ENCODE measurements around the gene SPG7. TPM values are rescaled to one million over a fixed set of nuclear protein-coding genes. Genes with fewer than 3 reads are reported as not detected.
A peak's percentile ranks its signal among the peaks of the same experiment; 100 is the strongest.

The SPG7 gene
- total RNA-seq, 1 experiment from 2014 or later: 162 TPM

DNA sequence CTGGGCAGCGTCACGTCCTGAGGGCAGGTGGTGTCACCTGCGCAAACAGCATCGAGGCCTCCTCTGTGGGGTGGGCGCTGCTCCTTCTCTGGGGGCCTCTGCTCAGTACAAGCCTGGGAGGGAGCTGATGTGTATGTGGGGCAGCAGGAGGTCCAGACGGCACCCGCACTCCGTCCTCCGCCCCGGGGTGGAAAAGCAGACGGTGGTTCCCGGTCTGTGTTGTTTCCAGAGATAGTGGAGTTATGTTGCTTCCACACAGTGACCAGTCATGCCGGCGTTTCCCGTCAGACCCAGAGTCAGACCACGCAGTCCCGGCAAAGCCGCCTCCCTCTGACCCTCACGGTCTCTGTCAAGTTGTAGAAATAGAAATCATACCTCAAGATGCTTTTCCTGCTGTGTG, 38.6 kb downstream of the SPG7 start:
- DNase-seq (ENCODE audit: low spot score): no peak

DNA sequence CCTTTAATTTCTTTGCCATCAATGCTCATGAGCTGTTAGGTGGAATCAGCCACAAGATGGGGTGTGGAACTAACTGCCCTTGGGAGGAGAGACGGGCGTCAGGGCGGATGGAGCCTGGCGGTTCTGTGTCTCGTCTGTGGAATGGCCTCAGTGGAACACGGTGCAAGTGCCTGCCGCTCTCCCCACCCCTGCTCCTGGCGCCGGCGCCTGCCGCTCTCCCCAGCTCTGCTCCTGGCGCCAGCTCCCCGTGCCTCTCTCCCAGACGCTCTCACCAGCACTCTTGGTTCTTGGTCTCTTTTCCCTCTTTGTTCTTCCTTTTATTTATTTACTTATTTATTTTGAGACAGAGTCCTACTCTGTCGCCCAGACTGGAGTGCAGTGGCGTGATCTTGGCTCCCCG, 39.1 kb downstream of the SPG7 start:
- no peak for DNase-seq (ENCODE audit: low spot score)

DNA sequence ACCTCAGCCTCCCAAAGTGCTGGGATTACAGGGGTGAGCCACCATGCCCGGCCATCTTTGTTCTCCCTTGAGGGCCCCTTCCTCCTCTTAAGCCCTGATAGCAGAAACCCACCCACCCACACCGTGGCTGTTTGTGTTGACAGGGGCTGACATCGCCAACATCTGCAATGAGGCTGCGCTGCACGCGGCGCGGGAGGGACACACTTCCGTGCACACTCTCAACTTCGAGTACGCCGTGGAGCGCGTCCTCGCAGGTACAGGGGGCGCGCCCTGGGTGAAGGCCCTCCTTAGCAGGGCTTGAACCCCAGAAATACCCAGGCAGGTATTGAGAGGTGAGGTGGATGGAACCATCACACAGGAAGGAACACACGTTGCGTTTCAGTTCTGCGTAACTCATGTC, 39.7 kb downstream of the SPG7 start:
- DNase-seq (ENCODE audit: low spot score): no peak

GRCh38 chr16:89548344-89549006, 40.3 kb downstream of the SPG7 start:
- no peak for DNase-seq (ENCODE audit: low spot score)

DNA sequence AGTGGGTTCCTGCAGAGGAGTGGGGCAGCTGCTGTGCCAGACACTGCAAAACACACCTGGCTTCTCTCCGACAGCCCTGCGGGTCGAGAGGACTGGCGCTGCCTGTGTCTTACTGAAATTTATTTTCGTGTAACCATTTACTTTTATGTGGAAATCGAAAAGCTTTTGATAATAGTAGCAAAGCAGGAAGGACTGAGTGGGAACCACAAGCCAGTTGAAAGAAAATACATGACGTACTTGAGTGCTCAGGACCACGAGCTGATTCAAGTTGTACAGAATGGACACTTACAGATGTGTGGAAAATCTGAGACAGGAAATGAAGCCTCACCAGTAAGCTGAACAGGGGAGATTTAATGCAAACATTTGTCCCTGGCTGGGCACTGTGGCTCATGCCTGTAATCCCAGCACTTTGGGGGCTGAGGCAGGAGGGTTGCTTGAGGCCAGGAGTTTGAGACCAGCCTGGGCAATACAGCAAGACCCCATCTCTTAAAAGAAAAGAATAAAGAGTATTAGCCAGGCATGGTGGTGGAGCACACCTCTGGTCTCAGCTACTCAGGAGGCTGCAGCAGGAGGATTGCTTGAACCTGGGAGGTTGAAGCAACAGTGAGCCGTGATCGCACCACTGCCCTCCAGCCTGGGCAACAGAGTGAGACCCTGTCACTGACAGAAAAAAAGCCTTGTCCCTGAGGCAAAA, 41.0 kb downstream of the SPG7 start:
- DNase-seq (ENCODE audit: low spot score): no peak

DNA sequence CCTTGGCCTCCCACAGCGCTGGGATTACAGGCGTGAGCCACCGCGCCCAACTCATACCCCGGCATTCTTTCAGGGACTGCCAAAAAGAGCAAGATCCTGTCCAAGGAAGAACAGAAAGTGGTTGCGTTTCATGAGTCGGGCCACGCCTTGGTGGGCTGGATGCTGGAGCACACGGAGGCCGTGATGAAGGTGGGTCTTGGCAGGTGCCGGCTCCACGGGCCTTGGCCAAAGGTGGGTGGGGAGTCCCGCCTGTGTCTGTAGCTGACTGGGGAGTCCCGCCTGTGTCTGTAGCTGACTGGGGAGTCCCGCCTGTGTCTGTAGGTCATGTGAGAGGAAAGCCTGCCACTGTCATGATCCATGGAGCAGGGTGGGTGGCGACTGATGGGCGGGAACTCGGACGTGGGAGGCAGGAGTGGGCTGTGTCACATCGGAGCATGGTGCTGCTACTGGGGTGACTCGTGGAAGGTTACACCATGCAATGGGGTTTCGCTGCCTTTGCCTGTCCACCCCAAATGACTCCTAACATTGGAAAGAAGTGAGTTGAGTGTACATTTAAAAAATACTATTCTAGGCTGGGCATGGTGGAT, 42.3 kb downstream of the SPG7 start:
- DNase-seq (ENCODE audit: low spot score): no peak

GRCh38 chr16:89552329-89552728, 44.1 kb downstream of the SPG7 start:
- no peak for DNase-seq (ENCODE audit: low spot score)

- DNase-seq (ENCODE audit: low spot score): no peak
Observed at GRCh38 chr16:89552913-89553312, 44.7 kb downstream of the SPG7 start.

- no peak for DNase-seq (ENCODE audit: low spot score)
Observed at GRCh38 chr16:89553733-89554132, 45.5 kb downstream of the SPG7 start.

- no peak for DNase-seq (ENCODE audit: low spot score)
Observed at GRCh38 chr16:89554343-89554742, 46.1 kb downstream of the SPG7 start.

- no peak for DNase-seq (ENCODE audit: low spot score)
Observed at GRCh38 chr16:89555265-89555664, 47.1 kb downstream of the SPG7 start.

GRCh38 chr16:89555780-89556179, 47.6 kb downstream of the SPG7 start:
- no peak for DNase-seq (ENCODE audit: low spot score)

DNA sequence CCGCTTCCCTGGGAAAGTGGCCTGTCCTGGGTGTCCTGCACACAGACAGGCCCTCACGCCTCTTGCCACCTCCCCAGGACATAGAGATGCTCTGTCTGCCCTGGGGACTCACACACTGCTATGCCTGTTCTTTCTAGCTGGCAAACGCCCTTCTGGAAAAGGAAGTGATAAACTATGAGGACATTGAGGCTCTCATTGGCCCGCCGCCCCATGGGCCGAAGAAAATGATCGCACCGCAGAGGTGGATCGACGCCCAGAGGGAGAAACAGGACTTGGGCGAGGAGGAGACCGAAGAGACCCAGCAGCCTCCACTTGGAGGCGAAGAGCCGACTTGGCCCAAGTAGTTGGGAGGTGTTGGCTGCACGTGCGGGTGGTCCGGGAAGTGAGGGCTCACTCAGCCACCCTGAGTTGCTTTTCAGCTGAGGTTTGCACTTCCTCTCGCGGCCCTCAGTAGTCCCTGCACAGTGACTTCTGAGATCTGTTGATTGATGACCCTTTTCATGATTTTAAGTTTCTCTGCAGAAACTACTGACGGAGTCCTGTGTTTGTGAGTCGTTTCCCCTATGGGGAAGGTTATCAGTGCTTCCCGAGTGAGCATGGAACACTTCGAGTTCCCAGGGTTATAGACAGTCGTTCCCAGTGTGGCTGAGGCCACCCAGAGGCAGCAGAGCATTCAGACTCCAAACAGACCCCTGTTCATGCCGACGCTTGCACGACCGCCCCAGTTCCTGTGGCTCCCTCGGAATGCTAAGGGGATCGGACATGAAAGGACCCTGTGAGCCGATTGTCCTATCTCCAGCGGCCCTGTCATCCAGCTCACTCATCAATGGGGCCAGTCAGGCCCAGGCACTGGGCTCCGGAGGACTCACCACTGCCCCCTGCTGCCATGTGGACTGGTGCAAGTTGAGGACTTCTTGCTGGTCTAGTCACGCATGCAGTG, 48.8 kb downstream of the SPG7 start:
- DNase-seq (ENCODE audit: low spot score): peak; percentile 72

GRCh38 chr16:89557690-89558490, 49.7 kb downstream of the SPG7 start:
- no peak for DNase-seq (ENCODE audit: low spot score)

DNA sequence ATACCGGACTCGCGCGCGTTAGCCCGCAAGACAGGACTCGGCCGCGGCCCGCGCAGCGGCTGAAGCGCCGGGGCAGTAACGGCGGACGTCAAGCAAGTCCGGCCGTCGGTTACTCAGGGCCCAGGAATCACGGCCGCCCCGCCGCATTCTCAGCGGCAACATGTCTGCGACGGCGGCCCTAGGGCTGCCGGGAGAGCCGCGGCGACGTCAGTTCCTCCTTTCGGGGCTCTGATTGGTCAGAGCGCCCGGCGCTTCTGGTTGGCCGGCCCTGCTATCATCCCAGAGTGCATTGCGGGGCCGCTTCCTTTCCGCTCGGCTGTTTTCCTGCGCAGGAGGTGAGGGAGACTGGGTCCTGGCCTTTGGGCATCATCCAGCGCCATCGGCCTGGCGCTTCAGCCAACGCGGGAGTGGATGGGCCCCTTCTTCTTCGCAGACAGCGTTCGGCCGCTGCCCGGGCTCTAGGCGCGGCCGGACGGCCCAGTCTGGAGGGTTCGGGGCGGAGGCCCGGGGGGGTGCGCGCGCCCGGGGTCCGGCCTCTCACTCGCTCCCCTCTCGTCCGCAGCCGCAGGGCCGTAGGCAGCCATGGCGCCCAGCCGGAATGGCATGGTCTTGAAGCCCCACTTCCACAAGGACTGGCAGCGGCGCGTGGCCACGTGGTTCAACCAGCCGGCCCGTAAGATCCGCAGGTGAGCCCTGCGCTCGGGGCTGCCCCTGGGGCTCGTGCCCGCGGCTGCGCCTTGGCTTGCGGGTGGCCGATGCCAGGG, 52.4 kb downstream of the SPG7 start, which contains the start of gene RPL13:
Gene RPL13, plus strand, starts transcription at position 305 of the 764 bp plus-strand sequence. Its CDS starts 278 bp downstream, at position 583.
- DNase-seq (ENCODE audit: low spot score): peak; percentile 97

DNA sequence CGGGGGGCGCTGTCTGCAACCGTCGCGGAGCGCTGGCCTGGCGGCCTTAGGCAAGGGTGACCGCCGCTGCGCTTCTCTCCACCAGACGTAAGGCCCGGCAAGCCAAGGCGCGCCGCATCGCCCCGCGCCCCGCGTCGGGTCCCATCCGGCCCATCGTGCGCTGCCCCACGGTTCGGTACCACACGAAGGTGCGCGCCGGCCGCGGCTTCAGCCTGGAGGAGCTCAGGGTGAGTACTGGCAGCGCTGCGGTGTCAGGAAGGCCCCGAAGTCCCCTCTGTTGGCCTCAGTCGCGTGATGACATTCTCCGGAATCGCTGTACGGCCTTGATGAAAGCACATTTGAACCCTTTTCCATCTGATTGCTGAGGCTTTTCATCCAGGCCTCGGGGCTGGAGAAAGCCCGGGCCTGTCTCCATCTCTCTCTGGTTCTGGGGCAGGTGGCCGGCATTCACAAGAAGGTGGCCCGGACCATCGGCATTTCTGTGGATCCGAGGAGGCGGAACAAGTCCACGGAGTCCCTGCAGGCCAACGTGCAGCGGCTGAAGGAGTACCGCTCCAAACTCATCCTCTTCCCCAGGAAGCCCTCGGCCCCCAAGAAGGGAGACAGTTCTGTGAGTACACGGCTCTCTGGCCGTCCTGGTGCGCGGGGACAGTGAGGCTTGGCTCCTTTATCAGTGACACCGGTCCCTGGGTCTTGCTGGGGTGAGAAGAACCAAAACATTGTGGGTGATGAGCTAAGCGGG, 53.1 kb downstream of the SPG7 start:
- DNase-seq (ENCODE audit: low spot score): no peak

GRCh38 chr16:89561884-89562599, 53.8 kb downstream of the SPG7 start:
- peak; percentile 59 for DNase-seq (ENCODE audit: low spot score)

GRCh38 chr16:89562939-89563338, 54.7 kb downstream of the SPG7 start:
- no peak for DNase-seq (ENCODE audit: low spot score)
